Hepatocyte (in vitro differentiated cells): ENCODE results near the gene CKAP2L.

Experiments used
- CTCF ChIP-seq: fragments of 200-600 bp; sonication (generic); IDR thresholded peaks from 2 replicates; pipeline ENCODE4 v1.5.1; 2016; ENCODE audit warnings: antibody characterized with exemption, mild to moderate bottlenecking; ENCODE audit not compliant: poor library complexity
- EZH2 ChIP-seq: fragments of 200-600 bp; sonication (generic); IDR thresholded peaks from 2 replicates; pipeline ENCODE4 v1.6.1; 2016; ENCODE audit warnings: antibody characterized with exemption, mild to moderate bottlenecking, borderline replicate concordance

GRCh38 chr2:112754564-112754963, 9.8 kb downstream of the CKAP2L start:
- no peak for TF ChIP-seq EZH2
- TF ChIP-seq CTCF = no peak
